ENCODE results near the gene SEPTIN7.

Gene SEPTIN7

DNA sequence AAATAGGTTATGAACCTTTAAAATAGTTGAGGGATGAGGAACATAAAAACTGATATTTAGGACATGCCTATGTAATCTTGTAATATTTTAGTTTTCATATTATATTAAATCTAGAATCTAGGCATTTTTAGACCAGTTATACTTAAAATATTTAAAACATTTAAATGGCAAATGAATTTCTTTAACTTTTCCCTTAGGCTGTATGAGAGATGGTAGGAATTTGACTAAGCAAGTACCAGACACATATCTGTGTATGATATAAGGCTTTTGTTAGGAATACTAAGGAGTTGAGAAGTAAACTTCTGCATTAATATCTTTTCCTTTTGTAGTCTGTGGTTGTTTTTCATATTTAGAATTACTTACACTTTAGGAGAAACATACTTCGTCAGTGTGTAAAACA lies 25.1 kb downstream of the SEPTIN7 start:
- TF ChIP-seq EZH2 (IDR thresholded peaks at IDR 0.05; ENCODE audit: borderline replicate concordance, low read depth, low read length, severe bottlenecking): no peak
- TF ChIP-seq, protein P1, sequence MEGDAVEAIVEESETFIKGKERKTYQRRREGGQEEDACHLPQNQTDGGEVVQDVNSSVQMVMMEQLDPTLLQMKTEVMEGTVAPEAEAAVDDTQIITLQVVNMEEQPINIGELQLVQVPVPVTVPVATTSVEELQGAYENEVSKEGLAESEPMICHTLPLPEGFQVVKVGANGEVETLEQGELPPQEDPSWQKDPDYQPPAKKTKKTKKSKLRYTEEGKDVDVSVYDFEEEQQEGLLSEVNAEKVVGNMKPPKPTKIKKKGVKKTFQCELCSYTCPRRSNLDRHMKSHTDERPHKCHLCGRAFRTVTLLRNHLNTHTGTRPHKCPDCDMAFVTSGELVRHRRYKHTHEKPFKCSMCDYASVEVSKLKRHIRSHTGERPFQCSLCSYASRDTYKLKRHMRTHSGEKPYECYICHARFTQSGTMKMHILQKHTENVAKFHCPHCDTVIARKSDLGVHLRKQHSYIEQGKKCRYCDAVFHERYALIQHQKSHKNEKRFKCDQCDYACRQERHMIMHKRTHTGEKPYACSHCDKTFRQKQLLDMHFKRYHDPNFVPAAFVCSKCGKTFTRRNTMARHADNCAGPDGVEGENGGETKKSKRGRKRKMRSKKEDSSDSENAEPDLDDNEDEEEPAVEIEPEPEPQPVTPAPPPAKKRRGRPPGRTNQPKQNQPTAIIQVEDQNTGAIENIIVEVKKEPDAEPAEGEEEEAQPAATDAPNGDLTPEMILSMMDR (IDR thresholded peaks at IDR 0.05; ENCODE audit: borderline replicate concordance, extremely low read depth, low read length, poor library complexity, severe bottlenecking): no peak
- Histone ChIP-seq H3K27me3 (ENCODE audit: insufficient read depth, low read length, poor library complexity) (no peaks in the 10 kb centered on the region), H3K4me1 (ENCODE audit: insufficient read depth, low read length) (no peaks in the 10 kb centered on the region), H3K9ac (ENCODE audit: low read depth, low read length) (no peak overlapping the region), H2AFZ (ENCODE audit: low read depth, low read length) (no peak overlapping the region), H3K36me3 (ENCODE audit: insufficient read depth, low read length) (no peaks in the 10 kb centered on the region), H3K27ac (ENCODE audit: low read length) (no peak overlapping the region), H3K4me2 (ENCODE audit: insufficient read depth, low read length) (no peak overlapping the region), H4K20me1 (ENCODE audit: insufficient read depth, low read length) (peaks cover 85% of the 10 kb centered on the region), H3K9me3 (ENCODE audit: insufficient read depth, low read length, severe bottlenecking) (no peaks in the 10 kb centered on the region), H3K4me3 (ENCODE audit: low read depth in 1 of 2, low read length in 2 of 2) (no peak overlapping the region), H3K79me2 (ENCODE audit: insufficient read depth, low read length) (peaks cover 100% of the 10 kb centered on the region)
- ATAC-seq (ENCODE audit: insufficient read depth, low read depth): no peak
- no peak for DNase-seq

DNA sequence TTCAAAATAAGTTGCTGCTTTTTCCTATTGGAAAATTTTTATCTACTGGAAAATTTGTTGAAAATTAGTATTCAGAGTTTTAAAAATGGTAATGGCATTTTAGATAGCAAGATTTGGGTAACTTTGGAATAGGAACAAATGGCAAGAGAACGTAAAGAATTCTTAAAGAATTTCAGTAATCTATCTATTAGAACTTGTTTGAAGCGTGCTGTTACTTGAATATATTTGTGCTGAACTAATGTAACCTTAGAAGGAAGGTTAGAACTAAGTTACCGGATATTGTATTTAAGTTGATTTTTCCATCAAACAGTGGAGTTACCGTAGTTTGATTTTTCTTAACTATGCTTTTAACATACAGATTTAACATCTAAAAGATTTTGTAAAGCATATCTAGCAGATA lies 25.9 kb downstream of the SEPTIN7 start:
- no peak overlapping the region for H2AFZ ChIP-seq (ENCODE audit: low read depth, low read length)
- no peak overlapping the region for H3K9ac ChIP-seq (ENCODE audit: low read depth, low read length)
- no peak for TF ChIP-seq EZH2 (IDR thresholded peaks at IDR 0.05; ENCODE audit: borderline replicate concordance, low read depth, low read length, severe bottlenecking)
- TF ChIP-seq, protein P1 (IDR thresholded peaks at IDR 0.05; ENCODE audit: borderline replicate concordance, extremely low read depth, low read length, poor library complexity, severe bottlenecking): no peak
- DNase-seq: no peak
- no peak for ATAC-seq (ENCODE audit: insufficient read depth, low read depth)
- no peaks in the 10 kb centered on the region for H3K27me3 ChIP-seq (ENCODE audit: insufficient read depth, low read length, poor library complexity)
- no peaks in the 10 kb centered on the region for H3K9me3 ChIP-seq (ENCODE audit: insufficient read depth, low read length, severe bottlenecking)
- H3K4me1 ChIP-seq (ENCODE audit: insufficient read depth, low read length): no peaks in the 10 kb centered on the region
- H3K4me2 ChIP-seq (ENCODE audit: insufficient read depth, low read length): no peak overlapping the region
- H3K4me3 ChIP-seq (ENCODE audit: low read depth in 1 of 2, low read length in 2 of 2): no peak overlapping the region
- H3K27ac ChIP-seq (ENCODE audit: low read length): no peak overlapping the region
- peaks cover 85% of the 10 kb centered on the region for H4K20me1 ChIP-seq (ENCODE audit: insufficient read depth, low read length)
- peaks cover 100% of the 10 kb centered on the region for H3K79me2 ChIP-seq (ENCODE audit: insufficient read depth, low read length)
- no peaks in the 10 kb centered on the region for H3K36me3 ChIP-seq (ENCODE audit: insufficient read depth, low read length)

DNA sequence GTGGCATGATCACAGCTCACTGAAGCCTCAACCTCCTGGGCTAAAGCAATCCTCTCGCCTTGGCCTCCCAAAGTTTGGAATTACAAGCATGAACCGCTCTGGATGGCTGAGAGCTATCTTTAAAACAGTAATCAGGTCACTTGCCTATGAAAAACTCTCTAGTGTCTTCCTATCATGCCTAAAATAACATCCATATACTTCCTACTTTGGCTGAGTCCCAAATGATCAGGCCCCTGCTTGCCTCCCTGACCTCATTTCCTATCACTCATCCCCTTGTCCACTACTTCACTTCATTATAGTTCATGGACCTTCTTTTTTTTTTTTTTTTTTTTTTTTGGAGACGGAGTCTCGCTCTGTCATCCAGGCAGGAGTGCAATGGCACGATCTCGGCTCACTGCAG lies 28.0 kb downstream of the SEPTIN7 start:
- Histone ChIP-seq H3K4me1 (ENCODE audit: insufficient read depth, low read length) (no peaks in the 10 kb centered on the region), H3K36me3 (ENCODE audit: insufficient read depth, low read length) (peaks cover 15% of the 10 kb centered on the region), H3K27me3 (ENCODE audit: insufficient read depth, low read length, poor library complexity) (no peaks in the 10 kb centered on the region), H3K9me3 (ENCODE audit: insufficient read depth, low read length, severe bottlenecking) (no peaks in the 10 kb centered on the region), H3K4me2 (ENCODE audit: insufficient read depth, low read length) (no peak overlapping the region), H4K20me1 (ENCODE audit: insufficient read depth, low read length) (peaks cover 86% of the 10 kb centered on the region), H3K4me3 (ENCODE audit: low read depth in 1 of 2, low read length in 2 of 2) (no peak overlapping the region), H3K79me2 (ENCODE audit: insufficient read depth, low read length) (peaks cover 100% of the 10 kb centered on the region), H3K9ac (ENCODE audit: low read depth, low read length) (no peak overlapping the region), H2AFZ (ENCODE audit: low read depth, low read length) (no peak overlapping the region), H3K27ac (ENCODE audit: low read length) (no peak overlapping the region)
- ATAC-seq (ENCODE audit: insufficient read depth, low read depth): no peak
- DNase-seq: no peak
- TF ChIP-seq, protein P1 (IDR thresholded peaks at IDR 0.05; ENCODE audit: borderline replicate concordance, extremely low read depth, low read length, poor library complexity, severe bottlenecking): no peak
- no peak for TF ChIP-seq EZH2 (IDR thresholded peaks at IDR 0.05; ENCODE audit: borderline replicate concordance, low read depth, low read length, severe bottlenecking)

DNA sequence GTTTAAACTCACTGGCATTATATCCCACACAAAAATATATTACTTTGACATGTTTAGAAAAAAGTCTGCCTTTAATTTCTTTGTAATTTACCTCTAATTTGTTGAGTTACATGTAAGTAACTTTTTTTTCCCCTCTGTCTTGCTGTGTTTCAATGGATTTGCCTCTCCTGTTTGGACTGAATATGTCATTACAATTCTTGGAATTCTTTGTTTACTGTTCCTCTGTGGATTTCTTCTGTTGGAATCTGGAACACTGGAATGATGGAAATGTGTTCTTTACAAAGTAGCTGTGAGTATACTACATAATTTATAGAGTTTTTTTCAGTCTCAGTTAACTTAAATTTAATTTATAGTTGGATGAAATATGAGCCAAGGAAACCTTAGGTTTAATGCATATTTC lies 30.4 kb downstream of the SEPTIN7 start:
- Histone ChIP-seq H3K9me3 (ENCODE audit: insufficient read depth, low read length, severe bottlenecking) (no peaks in the 10 kb centered on the region), H3K79me2 (ENCODE audit: insufficient read depth, low read length) (peaks cover 100% of the 10 kb centered on the region), H3K4me1 (ENCODE audit: insufficient read depth, low read length) (no peaks in the 10 kb centered on the region), H3K4me2 (ENCODE audit: insufficient read depth, low read length) (no peak overlapping the region), H4K20me1 (ENCODE audit: insufficient read depth, low read length) (peaks cover 79% of the 10 kb centered on the region), H3K27ac (ENCODE audit: low read length) (no peak overlapping the region), H3K27me3 (ENCODE audit: insufficient read depth, low read length, poor library complexity) (no peaks in the 10 kb centered on the region), H3K9ac (ENCODE audit: low read depth, low read length) (no peak overlapping the region), H2AFZ (ENCODE audit: low read depth, low read length) (no peak overlapping the region), H3K4me3 (ENCODE audit: low read depth in 1 of 2, low read length in 2 of 2) (no peak overlapping the region), H3K36me3 (ENCODE audit: insufficient read depth, low read length) (peaks cover 35% of the 10 kb centered on the region)
- TF ChIP-seq, protein P1 (IDR thresholded peaks at IDR 0.05; ENCODE audit: borderline replicate concordance, extremely low read depth, low read length, poor library complexity, severe bottlenecking): no peak
- TF ChIP-seq EZH2 (IDR thresholded peaks at IDR 0.05; ENCODE audit: borderline replicate concordance, low read depth, low read length, severe bottlenecking): no peak
- ATAC-seq (ENCODE audit: insufficient read depth, low read depth): no peak
- DNase-seq: no peak
